VCaP (cell line): ENCODE measurements around the gene SUSD1.
A peak's percentile ranks its signal among the peaks of the same experiment; 100 is the strongest.

Experiments used
- H3K27ac ChIP-seq: fragments of 450-650 bp; 2 replicates; pipeline ENCODE4 v1.5.1; 2017
- TF ChIP-seq, protein P1 (sequence below): fragments of 450-650 bp; conservative IDR thresholded peaks from 2 replicates; pipeline ENCODE4 v1.5.1; 2017; ENCODE audit warnings: mild to moderate bottlenecking, moderate library complexity

SUSD1 gene

DNA sequence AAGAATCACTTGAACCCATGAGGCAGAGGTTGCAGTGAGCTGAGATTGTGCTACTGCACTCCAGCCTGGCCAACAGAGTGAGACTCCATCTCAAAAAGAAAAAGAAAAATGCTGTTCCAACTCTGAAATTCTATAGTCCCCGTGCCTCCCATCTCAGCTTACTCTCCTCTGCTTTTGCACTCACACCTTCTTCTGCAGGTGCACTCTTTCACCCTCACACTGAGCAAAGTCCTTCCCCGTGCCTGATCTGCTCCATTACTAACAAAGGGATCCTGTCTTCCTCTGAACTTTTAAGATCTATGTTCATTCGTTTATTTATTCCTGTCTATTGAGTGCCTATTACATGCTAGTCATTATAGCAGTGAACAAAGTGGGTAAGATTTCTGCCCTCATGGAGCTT, 47.8 kb downstream of the SUSD1 start:
- no peak overlapping the region for H3K27ac ChIP-seq
- TF ChIP-seq, protein P1, sequence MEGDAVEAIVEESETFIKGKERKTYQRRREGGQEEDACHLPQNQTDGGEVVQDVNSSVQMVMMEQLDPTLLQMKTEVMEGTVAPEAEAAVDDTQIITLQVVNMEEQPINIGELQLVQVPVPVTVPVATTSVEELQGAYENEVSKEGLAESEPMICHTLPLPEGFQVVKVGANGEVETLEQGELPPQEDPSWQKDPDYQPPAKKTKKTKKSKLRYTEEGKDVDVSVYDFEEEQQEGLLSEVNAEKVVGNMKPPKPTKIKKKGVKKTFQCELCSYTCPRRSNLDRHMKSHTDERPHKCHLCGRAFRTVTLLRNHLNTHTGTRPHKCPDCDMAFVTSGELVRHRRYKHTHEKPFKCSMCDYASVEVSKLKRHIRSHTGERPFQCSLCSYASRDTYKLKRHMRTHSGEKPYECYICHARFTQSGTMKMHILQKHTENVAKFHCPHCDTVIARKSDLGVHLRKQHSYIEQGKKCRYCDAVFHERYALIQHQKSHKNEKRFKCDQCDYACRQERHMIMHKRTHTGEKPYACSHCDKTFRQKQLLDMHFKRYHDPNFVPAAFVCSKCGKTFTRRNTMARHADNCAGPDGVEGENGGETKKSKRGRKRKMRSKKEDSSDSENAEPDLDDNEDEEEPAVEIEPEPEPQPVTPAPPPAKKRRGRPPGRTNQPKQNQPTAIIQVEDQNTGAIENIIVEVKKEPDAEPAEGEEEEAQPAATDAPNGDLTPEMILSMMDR: no peak

DNA sequence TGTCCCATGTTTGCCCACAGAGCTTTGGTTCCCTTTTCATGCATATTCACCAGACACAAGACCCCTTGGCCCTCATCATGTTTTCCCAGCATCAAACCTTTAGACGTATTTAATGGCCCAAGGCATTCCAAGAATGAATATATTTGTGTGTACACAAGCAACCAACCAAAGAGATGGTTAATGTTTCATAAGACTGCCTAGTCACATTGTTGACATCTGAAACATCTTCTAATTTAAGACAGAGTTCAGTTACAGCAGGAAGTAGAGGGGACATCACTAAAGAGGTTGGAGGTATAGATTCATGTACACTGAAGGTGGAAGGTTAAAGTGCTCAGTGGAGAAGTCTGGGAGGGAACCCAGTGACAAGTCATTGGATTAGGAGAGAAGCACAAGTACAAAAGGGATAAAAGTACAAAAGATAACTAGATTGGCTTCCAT, 49.1 kb downstream of the SUSD1 start:
- no peak overlapping the region for H3K27ac ChIP-seq
- TF ChIP-seq, protein P1: no peak

DNA sequence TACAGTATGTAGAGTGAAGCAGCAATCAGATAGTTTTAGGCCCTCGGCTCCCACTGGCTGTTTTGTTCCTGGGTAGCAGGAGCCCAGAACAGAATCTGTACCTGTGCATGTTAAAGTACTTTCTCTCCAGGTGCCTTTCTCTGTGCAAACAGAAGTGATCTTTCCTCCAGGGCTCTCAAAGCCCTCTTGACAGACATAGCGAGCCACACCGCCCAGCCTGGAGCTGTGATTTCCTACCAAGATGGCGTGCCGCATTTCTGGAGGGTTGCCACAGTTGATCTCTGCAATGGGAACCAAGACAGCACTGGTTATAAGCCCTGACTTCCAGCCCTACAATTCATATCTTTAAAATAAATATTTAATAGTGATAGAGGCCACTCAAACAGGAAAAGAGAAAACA, 50.9 kb downstream of the SUSD1 start:
- H3K27ac ChIP-seq: no peak overlapping the region
- TF ChIP-seq, protein P1: no peak

DNA sequence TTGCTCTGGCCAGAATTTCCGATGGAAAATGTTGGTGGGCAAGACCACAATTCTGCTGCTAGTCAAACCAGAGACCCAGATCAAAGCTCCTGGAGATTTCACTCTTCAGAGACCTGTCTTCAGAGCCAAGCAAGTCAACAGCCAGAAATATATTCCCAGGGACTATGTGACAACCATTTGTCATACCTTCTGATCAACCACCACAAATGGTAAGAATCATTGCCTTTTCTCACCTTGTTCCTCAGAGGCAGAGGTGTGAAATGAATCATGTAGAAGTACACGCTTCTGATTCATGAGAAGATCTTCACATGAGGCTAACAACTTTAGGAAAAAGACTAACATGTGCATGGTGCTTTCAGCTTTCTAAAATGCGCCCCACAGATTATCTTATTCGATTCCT, 53.5 kb downstream of the SUSD1 start:
- H3K27ac ChIP-seq: no peak overlapping the region
- TF ChIP-seq, protein P1: no peak

DNA sequence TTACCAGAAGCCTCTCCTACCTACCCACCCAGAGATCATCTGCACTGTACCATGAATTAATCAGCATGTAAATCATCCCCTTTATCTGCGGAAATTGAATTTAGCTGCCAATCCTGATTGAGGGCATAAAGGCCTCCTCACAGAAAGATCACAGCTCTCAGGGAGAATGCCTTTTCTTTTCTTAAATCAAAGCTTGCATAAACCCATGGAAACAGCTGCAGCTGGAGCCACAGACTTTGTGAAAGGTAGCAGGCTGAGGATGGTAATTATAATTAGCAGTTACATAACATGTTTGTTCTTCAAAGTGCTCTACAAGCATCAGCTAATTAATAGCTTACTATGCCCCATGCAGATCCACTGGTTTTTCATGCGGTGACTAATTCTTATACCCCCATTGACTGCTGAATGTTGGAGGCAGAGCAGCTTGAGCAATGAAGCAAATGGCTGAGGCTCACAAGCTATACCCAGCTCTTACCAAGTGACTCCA, 54.6 kb downstream of the SUSD1 start:
- peak overlapping the region; percentile 80 for H3K27ac ChIP-seq
- TF ChIP-seq, protein P1: no peak

DNA sequence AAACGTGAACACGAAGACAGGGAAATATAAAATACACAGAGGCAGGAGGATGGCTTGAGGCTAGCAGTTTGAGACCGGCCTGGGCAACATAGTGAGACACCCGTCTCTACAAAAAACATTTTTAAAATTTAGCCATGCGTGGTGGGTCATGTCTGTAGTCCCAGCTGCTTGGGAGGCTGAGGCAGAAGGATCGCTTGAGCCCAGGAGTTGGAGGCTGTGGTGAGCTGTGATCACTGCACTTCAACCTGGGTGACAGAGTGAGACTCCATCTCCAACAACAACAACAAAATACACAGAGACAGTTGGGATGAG, 55.1 kb downstream of the SUSD1 start:
- TF ChIP-seq, protein P1: no peak
- peak overlapping the region; percentile 80 for H3K27ac ChIP-seq

DNA sequence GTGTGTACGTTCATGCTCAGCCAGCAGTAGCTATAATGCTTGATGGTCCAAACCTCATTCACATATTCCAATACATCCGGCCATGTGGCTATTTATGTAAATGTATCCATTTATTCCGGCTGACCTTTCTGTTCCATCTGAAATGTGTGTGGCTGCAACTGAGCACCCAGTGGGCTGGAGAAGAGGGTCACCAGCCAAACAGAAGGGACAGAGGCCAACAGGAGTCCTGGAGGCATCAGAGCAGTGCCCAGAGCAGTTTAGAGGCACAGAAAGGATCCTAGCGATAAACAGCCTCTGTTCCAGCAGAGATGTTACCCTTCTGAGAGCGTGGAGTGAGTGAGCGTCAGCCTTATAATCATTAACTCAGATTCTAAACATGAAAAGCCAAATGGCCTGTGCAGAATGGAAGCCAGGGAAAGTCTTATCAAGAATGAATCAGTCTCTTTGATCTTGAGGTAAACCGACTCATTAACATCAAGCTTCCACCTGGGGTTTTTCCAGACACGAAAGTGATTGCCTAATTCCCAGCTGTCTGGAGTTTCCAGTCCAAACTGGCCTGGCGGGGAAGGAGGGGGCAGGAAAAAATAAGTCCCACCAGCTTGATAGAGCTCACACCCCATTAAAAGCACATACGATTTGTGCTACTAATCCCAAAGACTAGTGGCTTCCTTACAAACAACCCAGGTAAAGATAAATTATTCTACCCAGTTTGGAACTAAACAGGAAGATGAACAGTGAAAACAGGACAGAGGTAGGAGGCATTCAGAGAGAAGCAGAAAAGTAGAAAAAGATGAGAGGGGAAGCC, 55.7 kb downstream of the SUSD1 start:
- TF ChIP-seq, protein P1: no peak
- peak overlapping the region; percentile 80 for H3K27ac ChIP-seq
